NOMO-1 treated with DMSO at 0.1 percent for 48 hours (cell line): ENCODE results near the gene GPR33.

Experiments used
- DNase-seq: peaks from one replicate; lab custom pipeline; 2025; ENCODE audit not compliant: unreplicated experiment; lab: John Stamatoyannopoulos, UW

GPR33 gene, protein sequence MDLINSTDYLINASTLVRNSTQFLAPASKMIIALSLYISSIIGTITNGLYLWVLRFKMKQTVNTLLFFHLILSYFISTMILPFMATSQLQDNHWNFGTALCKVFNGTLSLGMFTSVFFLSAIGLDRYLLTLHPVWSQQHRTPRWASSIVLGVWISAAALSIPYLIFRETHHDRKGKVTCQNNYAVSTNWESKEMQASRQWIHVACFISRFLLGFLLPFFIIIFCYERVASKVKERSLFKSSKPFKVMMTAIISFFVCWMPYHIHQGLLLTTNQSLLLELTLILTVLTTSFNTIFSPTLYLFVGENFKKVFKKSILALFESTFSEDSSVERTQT

DNA sequence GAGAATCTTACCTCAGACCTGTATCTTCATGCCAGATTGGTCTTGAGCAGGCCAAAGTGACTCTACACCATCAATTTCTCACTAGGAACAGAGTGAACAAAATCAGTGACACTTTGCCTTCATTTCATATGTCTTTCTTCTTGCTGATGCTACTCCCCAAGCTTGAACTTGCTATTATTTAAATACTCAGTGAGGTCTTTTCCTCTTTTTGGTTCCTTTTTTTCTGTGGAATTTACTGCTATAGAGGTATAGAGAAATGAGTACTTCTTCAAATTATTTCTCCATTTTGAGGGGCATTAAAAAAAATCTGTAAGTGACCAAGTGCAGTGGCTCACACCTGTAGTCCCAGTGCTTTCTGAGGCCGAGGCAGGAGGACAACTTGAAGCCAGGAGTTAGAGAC is at the start of gene GPR33:
Gene GPR33, minus strand, starts transcription at position 154 of the 400 bp plus-strand sequence. CDS start 4,074 bp downstream, outside the sequence.
- DNase-seq: peak; percentile 90

DNA sequence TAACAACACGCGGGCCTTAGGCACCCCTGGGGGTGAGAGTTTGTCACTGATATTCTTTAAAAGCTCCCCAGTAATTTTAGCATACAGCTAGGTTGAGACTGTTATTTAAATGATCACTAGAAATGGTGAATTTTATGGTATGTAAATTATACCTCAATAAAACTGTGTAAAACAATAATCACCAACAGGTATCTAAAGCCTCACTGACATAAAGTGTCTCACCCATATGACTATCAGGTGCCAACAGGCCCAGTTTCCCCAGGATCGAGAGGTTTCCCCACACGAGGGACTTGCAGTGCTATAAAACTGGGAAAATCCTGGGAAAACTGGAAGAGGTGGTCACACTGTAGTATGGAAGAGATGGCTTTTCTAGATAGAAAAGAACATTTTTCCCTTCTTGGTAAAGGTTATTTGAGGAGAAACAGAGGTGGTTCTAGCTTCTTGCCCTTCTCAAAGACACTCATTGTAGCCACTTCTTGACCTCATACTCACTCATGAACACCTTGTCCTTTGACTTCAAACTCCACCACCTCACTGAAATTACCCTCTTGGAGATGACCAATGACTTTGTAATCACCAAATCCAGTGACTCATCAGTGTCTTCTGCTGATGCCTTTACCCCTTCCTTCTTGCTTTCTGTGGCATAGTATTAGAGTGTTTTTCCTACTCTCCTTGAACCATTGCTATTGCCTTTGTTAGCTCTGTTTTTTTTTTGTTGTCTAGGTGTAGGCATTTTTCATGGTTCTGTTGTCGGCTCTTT is 48.5 kb upstream of the GPR33 start:
- no peak for DNase-seq

DNA sequence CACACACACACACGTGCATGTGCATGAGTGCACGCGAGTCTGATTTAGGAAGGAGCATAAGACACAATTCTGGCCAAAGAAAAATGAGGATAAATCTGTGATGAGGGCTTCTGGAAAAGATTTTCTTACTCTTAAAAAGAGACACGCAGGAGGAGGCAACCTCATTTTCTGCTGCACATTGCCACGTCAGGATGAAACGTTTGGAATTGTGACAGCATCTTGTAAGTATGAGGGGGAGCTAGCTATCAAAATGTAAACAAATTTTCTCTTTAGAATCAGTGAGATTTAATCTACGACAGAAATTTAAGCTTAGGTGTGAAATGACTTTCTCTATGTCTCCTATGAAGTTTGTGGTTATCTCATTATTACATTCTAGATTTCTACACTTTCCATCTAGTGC is 42.3 kb upstream of the GPR33 start:
- DNase-seq: no peak

DNA sequence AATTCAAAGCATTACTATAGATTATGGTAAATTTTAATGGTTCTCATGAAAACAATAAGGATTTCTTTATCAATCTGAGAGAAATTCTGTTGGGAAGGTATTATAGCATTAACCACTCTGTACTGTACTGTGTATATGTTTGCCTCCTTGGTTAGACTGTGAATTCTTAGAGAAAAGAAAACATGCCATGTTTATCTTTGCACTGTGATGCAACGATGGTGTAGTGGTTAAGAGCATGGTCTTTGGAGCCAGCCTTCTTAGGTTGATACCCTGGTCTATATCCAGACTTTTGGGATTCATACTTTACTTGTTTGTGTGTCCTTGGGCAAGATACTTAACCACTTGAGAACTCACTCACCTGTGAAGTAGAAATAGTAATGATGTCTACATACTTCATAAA is 41.2 kb upstream of the GPR33 start:
- no peak for DNase-seq

DNA sequence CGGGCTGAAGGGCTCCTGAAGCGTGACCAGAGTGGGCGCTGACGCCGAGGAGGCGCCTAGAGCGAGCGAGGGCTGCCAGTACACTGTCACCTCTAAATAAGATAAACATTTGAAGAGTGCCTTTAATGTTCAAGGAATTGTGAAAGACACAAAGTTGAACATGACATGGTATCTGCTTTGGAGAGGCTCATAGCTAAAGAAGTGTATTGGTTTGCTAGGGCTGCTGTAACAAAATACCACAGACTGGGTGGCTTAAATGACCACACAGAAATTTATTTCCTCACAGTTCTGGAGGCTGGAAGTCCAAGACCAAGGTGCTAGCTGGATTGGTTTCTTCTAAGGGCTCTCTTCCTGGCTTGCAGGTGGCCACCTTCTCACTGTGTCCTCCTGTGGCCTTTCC is 39.7 kb upstream of the GPR33 start:
- no peak for DNase-seq

DNA sequence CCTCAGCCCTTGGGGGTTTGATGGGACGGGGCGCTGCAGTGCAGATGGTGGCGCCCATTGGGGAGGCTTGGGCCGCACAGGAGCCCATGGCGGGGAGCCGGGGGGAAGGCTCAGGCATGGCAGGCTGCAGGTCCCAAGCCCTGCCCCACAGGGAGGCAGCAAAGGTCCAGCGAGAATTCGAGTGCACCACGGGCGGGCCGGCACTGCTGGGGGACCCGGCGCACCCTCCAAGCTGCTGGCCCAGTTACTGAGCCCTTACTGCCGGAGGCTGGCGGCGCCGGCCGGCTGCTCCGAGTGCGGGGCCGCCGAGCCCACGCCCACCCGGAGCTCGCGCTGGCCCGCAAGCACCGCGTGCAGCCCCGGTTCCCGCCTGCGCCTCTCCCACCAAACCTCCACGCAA is 39.2 kb upstream of the GPR33 start:
- DNase-seq: no peak

DNA sequence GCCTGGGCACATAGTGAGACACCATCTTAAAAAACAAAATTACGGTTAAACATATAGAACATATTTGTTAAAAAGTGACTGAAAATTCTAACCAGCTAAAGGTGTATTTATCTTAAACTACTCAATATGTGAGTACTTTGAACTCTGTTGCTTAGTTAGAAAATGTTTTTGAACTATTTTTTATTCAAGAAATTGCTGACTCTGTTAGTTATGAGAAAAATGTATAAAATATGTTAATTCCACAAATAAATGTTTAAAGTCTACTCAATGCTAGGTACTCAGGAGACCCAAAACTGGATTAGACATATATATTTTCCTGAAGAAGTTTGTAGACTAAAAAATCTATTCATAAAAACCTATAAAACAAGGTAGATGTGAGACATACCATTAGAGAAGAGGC is 23.0 kb upstream of the GPR33 start:
- no peak for DNase-seq

DNA sequence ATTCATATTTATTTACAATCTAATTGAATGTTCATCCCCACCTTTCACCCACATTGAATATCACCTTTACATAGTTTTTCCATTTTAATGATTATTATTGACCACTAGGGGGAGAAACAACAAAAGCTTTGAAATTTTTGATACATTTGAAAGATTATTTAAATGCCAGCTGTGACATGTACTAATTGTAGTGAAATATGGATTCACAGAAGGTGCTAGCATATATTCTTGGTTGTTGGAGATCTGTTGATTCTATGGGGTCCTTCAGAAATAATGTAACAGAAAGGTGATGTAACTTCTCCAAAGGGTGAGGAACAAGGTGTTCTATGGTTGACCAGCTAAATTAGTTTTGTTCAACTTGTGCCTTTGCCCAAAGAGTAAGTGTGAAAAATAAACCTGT is 22.4 kb upstream of the GPR33 start:
- DNase-seq: peak; percentile 17

DNA sequence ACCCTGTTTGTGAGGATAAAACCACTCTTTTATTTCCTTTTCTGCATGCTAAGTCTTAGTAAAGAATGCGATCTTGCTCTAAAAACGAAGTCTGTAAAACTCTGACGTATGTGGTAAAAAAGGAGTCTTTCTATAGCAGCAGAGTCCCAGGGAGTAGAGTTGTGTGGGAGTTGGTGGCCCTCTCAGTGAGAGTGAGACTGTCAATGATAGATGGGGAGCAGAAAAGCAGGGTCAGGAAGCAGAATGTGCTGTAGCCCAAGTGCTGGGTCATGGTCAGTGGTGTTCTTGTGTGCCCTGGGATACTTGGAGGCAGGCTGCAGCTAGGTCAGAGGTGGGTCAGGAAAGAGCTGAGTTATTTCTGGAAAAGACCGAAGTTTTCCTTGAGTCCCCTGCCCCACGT is 20.3 kb upstream of the GPR33 start:
- DNase-seq: no peak

DNA sequence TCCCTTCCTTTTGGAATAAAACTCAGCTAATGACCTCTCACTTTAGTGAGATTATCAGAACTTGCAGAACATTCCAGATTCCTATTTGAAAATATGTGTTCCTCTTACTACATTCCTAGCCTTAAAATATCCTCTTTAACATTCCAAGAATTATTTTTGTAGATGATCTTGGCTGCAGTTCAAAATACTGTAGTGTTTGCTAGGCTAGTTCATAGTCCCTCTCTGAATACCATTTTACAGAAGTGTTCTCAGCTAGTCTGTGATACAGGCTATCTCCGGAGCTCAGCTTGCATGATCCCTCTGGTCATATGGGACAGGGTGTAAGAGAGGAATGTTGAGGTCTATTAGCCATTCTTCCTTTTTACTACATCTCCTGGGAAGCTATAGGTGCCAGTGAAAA is 17.6 kb upstream of the GPR33 start:
- DNase-seq: no peak

DNA sequence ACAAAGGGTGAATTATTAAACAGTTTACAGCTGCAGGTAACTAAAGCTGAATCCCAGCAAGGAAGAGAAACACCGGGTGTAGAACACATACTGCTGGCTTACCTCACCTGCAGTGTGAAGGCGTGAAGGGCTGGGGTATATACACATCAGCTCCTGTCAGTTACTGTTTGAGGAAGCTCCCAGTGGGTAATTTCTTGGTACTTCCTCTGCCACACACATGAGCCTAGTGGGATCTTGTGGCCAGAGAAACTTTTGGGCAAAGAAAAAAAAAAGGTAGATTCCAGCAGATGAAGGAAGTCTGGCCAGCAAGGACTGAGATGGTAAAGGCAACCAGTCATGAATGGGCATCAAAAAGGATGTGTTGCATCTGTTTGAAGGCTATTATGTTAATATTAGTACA is 14.0 kb upstream of the GPR33 start:
- DNase-seq: no peak

DNA sequence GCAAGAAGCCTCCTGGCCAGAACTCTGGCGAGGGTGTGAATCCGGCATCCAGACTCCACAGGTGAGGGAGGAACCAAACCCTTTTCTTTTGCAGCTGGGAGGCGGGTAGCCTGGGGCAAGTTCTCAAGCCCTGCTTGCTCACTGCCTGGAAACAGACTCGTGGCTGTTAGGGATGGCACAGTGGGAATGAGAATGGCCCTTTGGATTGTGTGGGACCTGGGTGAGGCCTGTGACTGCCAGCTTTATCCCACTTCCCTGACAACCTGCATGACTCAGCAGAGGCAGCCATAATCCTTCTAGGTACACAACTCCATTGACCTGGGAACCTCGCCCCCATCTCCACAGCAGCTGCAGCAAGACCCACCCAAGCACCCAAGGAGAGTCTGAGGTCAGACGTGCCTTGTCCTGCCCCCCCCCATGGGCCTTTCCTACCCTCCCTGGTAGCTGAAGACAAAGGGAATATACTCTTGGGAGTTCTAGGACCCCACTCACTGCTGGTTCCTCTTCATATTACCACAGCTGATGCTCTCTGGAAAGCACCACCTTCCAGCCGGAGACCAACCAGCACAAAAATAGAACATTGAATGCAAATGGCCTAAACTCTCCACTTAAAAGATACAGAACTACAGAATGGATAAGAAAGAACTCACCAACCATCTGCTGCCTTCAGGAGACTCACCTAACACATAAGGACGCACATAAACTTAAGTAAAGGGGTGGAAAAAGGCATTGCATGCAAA is 5.1 kb upstream of the GPR33 start:
- no peak for DNase-seq

DNA sequence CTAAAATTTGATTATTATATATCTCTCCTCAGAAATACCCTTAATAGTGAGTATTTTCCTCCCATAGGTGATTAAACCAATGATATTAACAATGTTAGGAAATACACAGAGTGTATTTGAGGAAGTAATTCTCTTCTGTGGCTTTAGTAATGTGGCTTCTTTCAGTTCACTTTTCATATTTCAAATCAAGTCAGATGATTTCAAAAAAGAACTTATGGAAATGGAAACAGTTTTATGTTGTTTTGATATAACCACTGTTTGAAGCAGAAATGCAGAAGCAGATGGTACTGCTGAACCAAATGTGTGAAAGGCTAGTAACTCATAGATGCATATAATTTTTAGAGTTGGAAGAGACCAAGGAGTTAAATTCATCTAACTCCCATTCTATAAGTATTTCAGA is 1.9 kb upstream of the GPR33 start:
- peak; percentile 92 for DNase-seq

DNA sequence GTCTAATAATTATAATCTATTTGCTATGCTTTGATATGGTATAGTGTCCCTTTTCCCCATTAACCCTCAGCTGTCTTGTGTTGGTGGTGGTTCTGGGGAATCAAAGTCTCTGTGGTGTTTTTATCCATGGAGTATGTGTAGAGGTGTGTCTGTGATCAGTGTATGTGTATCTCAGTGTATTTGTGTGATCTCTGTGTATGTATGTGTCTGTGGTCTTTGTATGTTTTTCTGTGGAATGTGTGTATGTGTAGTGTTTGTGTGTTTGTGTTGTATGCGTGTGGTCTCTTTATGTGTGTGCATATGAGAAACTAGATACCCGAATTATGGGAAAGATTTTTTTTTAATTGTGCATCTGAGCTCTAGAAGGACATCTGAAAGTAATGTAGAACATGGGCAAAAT is 1.1 kb downstream of the GPR33 start:
- DNase-seq: no peak

DNA sequence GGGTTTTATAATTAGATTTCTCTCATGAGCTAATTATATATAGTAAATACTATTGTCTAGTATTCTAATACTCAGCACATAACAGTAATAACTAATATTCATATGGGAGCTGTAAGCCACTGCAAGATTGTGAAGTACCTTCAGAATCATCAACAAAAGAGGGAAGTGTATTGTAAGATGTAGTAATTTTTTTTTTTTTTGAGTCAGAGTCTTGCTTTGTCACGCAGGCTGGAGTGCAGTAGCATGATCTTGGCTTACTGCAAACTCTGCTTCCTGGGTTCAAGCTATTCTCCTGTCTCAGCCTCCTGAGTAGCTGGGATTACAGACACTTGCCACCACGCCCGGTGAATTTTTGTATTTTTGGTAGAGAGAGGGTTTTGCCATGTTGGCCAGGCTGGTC is 3.1 kb downstream of the GPR33 start:
- peak; percentile 91 for DNase-seq

DNA sequence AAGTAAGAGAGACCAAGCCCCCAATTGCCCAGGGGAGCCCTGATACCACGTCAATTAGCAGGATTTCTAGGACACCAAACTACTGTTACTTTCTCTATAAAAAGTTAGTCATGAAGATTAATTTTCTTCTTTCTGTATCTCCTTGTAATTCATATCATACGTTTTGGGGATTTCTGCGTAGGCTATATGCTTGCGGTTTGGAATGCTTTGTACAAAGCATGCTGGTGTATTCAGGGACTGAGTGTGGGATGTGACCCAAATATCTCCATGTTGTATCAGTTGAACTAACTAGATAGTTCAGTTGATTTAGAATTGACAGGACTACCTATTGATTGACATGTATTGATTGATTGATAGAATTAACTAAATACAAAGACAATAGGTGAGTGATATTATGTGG is 7.7 kb downstream of the GPR33 start:
- no peak for DNase-seq

DNA sequence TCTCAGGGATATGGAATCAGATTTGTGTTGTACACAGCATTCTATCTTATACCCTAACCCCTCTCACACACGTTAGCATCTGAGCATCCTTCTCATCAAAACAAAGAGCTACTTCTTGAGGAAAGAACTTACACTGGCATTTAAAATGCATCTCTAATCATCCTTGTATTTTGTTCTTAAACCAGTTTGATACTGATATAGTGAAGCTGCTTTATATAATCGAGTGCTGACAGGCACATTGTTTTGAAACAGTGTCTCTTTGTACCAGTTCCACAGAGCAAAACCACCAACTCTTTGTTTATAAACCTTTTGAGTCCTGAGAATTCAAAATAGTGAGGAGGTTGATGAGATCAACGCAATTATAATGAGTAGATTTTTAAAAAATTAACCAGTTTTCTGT is 8.8 kb downstream of the GPR33 start:
- no peak for DNase-seq

DNA sequence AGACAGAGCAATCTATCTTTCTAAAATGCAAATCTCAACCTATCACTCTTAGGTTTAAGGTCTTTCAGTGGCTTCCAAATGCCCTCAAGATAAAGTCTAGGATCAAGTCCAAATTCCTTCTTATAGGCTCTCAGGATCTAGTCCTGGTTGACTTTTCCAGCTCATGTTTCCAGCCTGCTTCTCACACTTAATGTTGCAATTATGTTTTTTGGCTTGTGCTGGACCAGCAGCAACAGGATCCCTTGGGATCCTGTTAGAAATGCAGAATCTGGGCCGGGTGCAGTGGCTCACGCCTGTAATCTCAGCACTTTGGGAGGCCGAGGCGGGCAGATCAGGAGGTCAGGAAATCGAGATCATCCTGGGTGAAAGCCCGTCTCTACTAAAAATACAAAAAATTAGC is 10.6 kb downstream of the GPR33 start:
- DNase-seq: no peak

DNA sequence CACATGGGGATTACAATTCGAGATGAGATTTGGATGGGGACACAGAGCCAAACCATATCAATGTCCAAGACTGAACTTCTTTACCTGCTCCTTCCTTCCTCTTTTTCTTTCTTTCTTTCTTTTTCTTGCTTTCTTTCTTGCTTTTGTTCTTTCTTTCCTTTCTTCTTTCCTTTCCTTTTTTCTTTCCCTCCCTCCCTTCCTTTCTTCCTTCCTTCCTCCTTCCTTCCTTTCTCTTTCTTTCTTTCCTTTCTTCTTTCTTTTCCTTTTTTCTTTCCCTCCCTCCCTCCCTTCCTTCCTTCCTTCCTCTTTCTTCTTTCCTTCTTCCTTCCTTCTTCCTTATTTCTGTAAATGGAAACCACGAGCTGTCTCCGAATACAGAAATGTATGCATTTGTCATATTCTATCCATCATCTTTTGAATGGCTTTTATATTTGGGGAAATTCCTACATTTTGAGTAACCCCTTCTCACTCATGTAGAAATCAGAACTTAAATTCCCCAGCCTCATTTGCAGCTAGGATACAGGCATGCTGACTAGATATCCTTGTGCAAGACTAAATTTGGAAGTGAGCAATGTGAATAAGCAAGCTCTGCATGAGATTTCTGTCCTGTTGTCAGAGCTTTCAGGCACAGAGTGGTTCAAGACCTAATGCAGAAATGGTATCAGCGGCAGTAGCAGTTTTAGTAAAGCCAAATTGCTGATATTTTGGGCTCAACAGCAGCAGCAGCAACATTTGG is 11.5 kb downstream of the GPR33 start:
- no peak for DNase-seq

DNA sequence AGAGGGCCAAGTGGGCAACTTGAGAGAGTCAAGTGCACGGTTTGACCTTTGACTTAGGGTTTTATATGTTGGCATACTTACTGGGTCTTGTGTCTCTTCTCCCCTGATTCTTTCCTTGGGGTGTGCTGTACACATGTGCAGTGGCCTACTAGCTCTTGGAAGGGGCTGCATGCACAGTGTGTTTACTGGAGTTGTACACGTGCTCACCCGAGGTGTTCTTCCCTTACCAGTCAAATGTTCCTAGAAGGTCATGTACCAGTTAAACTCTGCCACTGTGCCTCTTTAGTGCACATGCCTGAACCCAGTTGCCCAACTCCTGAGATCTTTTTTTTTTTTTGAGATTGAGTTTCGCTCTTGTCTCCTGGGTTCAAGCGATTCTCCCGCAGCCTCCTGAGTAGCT is 21.3 kb downstream of the GPR33 start:
- no peak for DNase-seq

DNA sequence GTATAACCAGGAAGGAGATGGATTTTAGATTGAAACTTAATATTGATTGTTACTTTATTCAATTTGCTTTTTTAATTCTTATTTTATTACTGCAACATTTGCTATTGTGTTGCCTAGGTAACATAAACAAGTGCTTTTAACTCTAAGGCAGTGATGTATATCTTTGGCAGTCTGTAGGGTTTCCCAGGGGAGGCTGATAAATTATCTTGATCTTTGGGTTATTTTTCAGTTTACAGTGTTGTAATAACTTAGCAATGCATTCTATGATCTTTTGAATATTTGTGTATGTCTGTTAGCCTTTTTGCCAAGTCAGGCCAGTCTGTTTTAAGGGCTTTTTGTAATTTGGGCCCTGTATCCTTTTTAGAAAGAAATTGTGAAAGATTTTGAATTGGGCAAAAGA is 22.7 kb downstream of the GPR33 start:
- DNase-seq: no peak
